Mesendoderm (in vitro differentiated cells): ENCODE measurements around the gene KIAA1328.

Source experiments
- DNase-seq: peaks from one replicate; pipeline ENCODE4 v3.0.0; 2013
- H2AK5ac ChIP-seq: 2 replicates; pipeline ENCODE4 v1.6.1; 2013; ENCODE audit warnings: low read length, inconsistent platforms
- H2BK120ac ChIP-seq: 2 replicates; pipeline ENCODE4 v1.6.1; 2013; ENCODE audit warnings: low read depth, mild to moderate bottlenecking, low read length, moderate library complexity, mixed read lengths
- H2BK15ac ChIP-seq: replicated peaks from 2 replicates; pipeline ENCODE4 v1.6.1; 2013; ENCODE audit warnings: low read depth, mild to moderate bottlenecking, moderate library complexity
- H2BK5ac ChIP-seq: 2 replicates; pipeline ENCODE4 v1.6.1; 2013; ENCODE audit warnings: low read length, inconsistent platforms
- H3K18ac ChIP-seq: 2 replicates; pipeline ENCODE4 v1.6.1; 2013; ENCODE audit warnings: mild to moderate bottlenecking, low read length, mixed read lengths
- H3K23ac ChIP-seq: one replicate; pipeline ENCODE4 v1.6.1; 2013; ENCODE audit warnings: low read length
- H3K27ac ChIP-seq: 2 replicates; pipeline ENCODE4 v1.5.1; 2013; ENCODE audit warnings: low read depth, mild to moderate bottlenecking, inconsistent platforms, low read length, moderate library complexity
- H3K27me3 ChIP-seq: 2 replicates; pipeline ENCODE4 v1.6.1; 2013; ENCODE audit warnings: low read length, control low read depth, mild to moderate bottlenecking, inconsistent platforms; ENCODE audit not compliant: insufficient read depth, poor library complexity
- H3K36me3 ChIP-seq: 2 replicates; pipeline ENCODE4 v1.6.1; 2013; ENCODE audit warnings: low read length, inconsistent platforms; ENCODE audit not compliant: control insufficient read depth, insufficient read depth
- H3K4ac ChIP-seq: one replicate; pipeline ENCODE4 v1.6.1; 2013; ENCODE audit warnings: low read depth, mild to moderate bottlenecking, low read length, moderate library complexity
- H3K4me1 ChIP-seq: 2 replicates; pipeline ENCODE4 v1.6.1; 2013; ENCODE audit warnings: low read depth, low read length, inconsistent platforms; ENCODE audit not compliant: control insufficient read depth
- H3K4me2 ChIP-seq: 2 replicates; pipeline ENCODE4 v1.6.1; 2013; ENCODE audit warnings: low read length
- H3K4me3 ChIP-seq: 2 replicates; pipeline ENCODE4 v1.5.1; 2013; ENCODE audit warnings: mild to moderate bottlenecking, low read length
- H3K56ac ChIP-seq: one replicate; pipeline ENCODE4 v1.6.1; 2013; ENCODE audit warnings: low read length
- H3K79me1 ChIP-seq: 2 replicates; pipeline ENCODE4 v1.6.1; 2013; ENCODE audit warnings: low read length, inconsistent platforms
- H3K79me2 ChIP-seq: 2 replicates; pipeline ENCODE4 v1.6.1; 2013; ENCODE audit warnings: mild to moderate bottlenecking, low read length; ENCODE audit not compliant: control insufficient read depth, insufficient read depth
- H3K9ac ChIP-seq: 2 replicates; pipeline ENCODE4 v1.6.1; 2013; ENCODE audit warnings: low read length, inconsistent platforms
- H4K5ac ChIP-seq: one replicate; pipeline ENCODE4 v1.6.1; 2013; ENCODE audit warnings: low read length
- H4K8ac ChIP-seq: one replicate; pipeline ENCODE4 v1.6.1; 2013; ENCODE audit warnings: low read depth, mild to moderate bottlenecking, control low read depth, low read length, moderate library complexity
- WGBS: extraction: QIAGEN DNeasy Blood & Tissue Kit; methylation state at CpG from one replicate; pipeline ENCODE4 v1.1.7; 2013; ENCODE audit warnings: low lambda C conversion rate, missing lambda C conversion rate; ENCODE audit not compliant: insufficient coverage; ENCODE audit errors: extremely low coverage; 5-methylcytosine and 5-hydroxymethylcytosine counted together

The KIAA1328 gene

GRCh38 chr18:36888778-36889177 lies 59.9 kb downstream of the KIAA1328 start:
- Histone ChIP-seq H3K4me2 (no peak overlapping the region), H4K5ac (no peak overlapping the region), H3K27ac (no peak overlapping the region), H3K4me1 (no peaks in the 10 kb centered on the region), H3K36me3 (no peaks in the 10 kb centered on the region), H3K79me1 (no peaks in the 10 kb centered on the region), H2BK15ac (no peak overlapping the region), H3K18ac (no peak overlapping the region), H3K4ac (no peak overlapping the region), H3K4me3 (no peak overlapping the region), H4K8ac (no peak overlapping the region), H3K9ac (no peak overlapping the region), H3K56ac (no peak overlapping the region), H2BK120ac (no peak overlapping the region), H2BK5ac (no peak overlapping the region), H3K27me3 (no peaks in the 10 kb centered on the region), H3K79me2 (no peaks in the 10 kb centered on the region), H3K23ac (no peak overlapping the region), H2AK5ac (no peak overlapping the region)
- no peak for DNase-seq

GRCh38 chr18:36889321-36889720 lies 60.4 kb downstream of the KIAA1328 start:
- no peak for DNase-seq
- Histone ChIP-seq H2BK120ac (no peak overlapping the region), H4K8ac (no peak overlapping the region), H3K79me2 (no peaks in the 10 kb centered on the region), H3K36me3 (no peaks in the 10 kb centered on the region), H2BK5ac (no peak overlapping the region), H2BK15ac (no peak overlapping the region), H4K5ac (no peak overlapping the region), H3K4me3 (no peak overlapping the region), H3K4me1 (no peaks in the 10 kb centered on the region), H2AK5ac (no peak overlapping the region), H3K27me3 (no peaks in the 10 kb centered on the region), H3K18ac (no peak overlapping the region), H3K56ac (no peak overlapping the region), H3K79me1 (no peaks in the 10 kb centered on the region), H3K23ac (no peak overlapping the region), H3K9ac (no peak overlapping the region), H3K4ac (no peak overlapping the region), H3K27ac (no peak overlapping the region), H3K4me2 (no peak overlapping the region)
- no CpG with 5 or more reads among the region's 1 CpG for WGBS

GRCh38 chr18:36889742-36890141 lies 60.8 kb downstream of the KIAA1328 start:
- Histone ChIP-seq H3K79me1 (no peaks in the 10 kb centered on the region), H3K9ac (no peak overlapping the region), H3K4me3 (no peak overlapping the region), H3K4me1 (no peaks in the 10 kb centered on the region), H3K4me2 (no peak overlapping the region), H4K8ac (no peak overlapping the region), H3K27ac (no peak overlapping the region), H3K18ac (no peak overlapping the region), H3K79me2 (no peaks in the 10 kb centered on the region), H3K27me3 (no peaks in the 10 kb centered on the region), H3K4ac (no peak overlapping the region), H4K5ac (no peak overlapping the region), H3K23ac (no peak overlapping the region), H2AK5ac (no peak overlapping the region), H3K56ac (no peak overlapping the region), H2BK120ac (no peak overlapping the region), H2BK15ac (no peak overlapping the region), H3K36me3 (no peaks in the 10 kb centered on the region), H2BK5ac (no peak overlapping the region)
- no peak for DNase-seq

GRCh38 chr18:36890598-36890997 lies 61.7 kb downstream of the KIAA1328 start:
- Histone ChIP-seq H3K18ac (no peak overlapping the region), H3K79me1 (no peaks in the 10 kb centered on the region), H2AK5ac (no peak overlapping the region), H3K27ac (no peak overlapping the region), H3K4me2 (no peak overlapping the region), H3K4ac (no peak overlapping the region), H3K36me3 (no peaks in the 10 kb centered on the region), H2BK5ac (no peak overlapping the region), H3K23ac (no peak overlapping the region), H3K56ac (no peak overlapping the region), H4K5ac (no peak overlapping the region), H2BK15ac (no peak overlapping the region), H3K27me3 (no peaks in the 10 kb centered on the region), H3K4me1 (no peaks in the 10 kb centered on the region), H4K8ac (no peak overlapping the region), H3K4me3 (no peak overlapping the region), H2BK120ac (no peak overlapping the region), H3K9ac (no peak overlapping the region), H3K79me2 (no peaks in the 10 kb centered on the region)
- DNase-seq = no peak
- WGBS = no CpG with 5 or more reads among the region's 3 CpGs

- Histone ChIP-seq H2BK15ac (no peak overlapping the region), H2AK5ac (no peak overlapping the region), H3K36me3 (no peaks in the 10 kb centered on the region)
Observed at GRCh38 chr18:36893227-36893626, 64.3 kb downstream of the KIAA1328 start.

GRCh38 chr18:36895606-36896005 lies 66.7 kb downstream of the KIAA1328 start:
- Histone ChIP-seq H2BK120ac (no peak overlapping the region), H3K4me1 (no peaks in the 10 kb centered on the region), H3K4me2 (no peak overlapping the region), H3K79me2 (no peaks in the 10 kb centered on the region), H2AK5ac (no peak overlapping the region), H2BK5ac (no peak overlapping the region), H3K36me3 (no peaks in the 10 kb centered on the region), H3K4ac (no peak overlapping the region), H3K79me1 (no peaks in the 10 kb centered on the region), H3K27me3 (no peaks in the 10 kb centered on the region), H3K18ac (no peak overlapping the region), H3K27ac (no peak overlapping the region), H2BK15ac (no peak overlapping the region), H3K4me3 (no peak overlapping the region), H3K9ac (no peak overlapping the region), H3K23ac (no peak overlapping the region), H3K56ac (no peak overlapping the region), H4K5ac (no peak overlapping the region), H4K8ac (no peak overlapping the region)
- no CpG with 5 or more reads among the region's 4 CpGs for WGBS
- peak; percentile 15 for DNase-seq

More at GRCh38 chr18:36893227-36893626, 64.3 kb downstream of the KIAA1328 start:
- Histone ChIP-seq H3K56ac (no peak overlapping the region), H3K4me2 (no peak overlapping the region), H3K27me3 (no peaks in the 10 kb centered on the region), H3K4me3 (no peak overlapping the region), H2BK5ac (no peak overlapping the region), H3K79me2 (no peaks in the 10 kb centered on the region), H3K18ac (no peak overlapping the region), H3K4ac (no peak overlapping the region), H4K8ac (no peak overlapping the region), H3K9ac (no peak overlapping the region), H3K23ac (no peak overlapping the region), H2BK120ac (no peak overlapping the region), H3K79me1 (no peaks in the 10 kb centered on the region), H3K4me1 (no peaks in the 10 kb centered on the region), H3K27ac (no peak overlapping the region), H4K5ac (no peak overlapping the region)
- no CpG with 5 or more reads among the region's 5 CpGs for WGBS
- DNase-seq = no peak
